WTC11 (cell line): ENCODE measurements around the gene CGB7.

Experiments
- NFYB ChIP-seq: sonication (generic); formaldehyde crosslinking; conservative IDR thresholded peaks from 2 replicates; pipeline ENCODE4 v1.8.0; 2022; ENCODE audit warnings: low read depth, missing genetic modification reagents
- SMAD3 ChIP-seq: sonication (generic); formaldehyde crosslinking; IDR thresholded peaks from 2 replicates; pipeline ENCODE4 v1.8.0; 2022; ENCODE audit warnings: missing genetic modification reagents, mild to moderate bottlenecking, borderline replicate concordance
- SP1 ChIP-seq: sonication (generic); formaldehyde crosslinking; conservative IDR thresholded peaks from 2 replicates; pipeline ENCODE4 v1.8.1; 2022; ENCODE audit warnings: missing genetic modification reagents
- TF ChIP-seq, protein P1 (sequence below): sonication (generic); formaldehyde crosslinking; IDR thresholded peaks from 2 replicates; pipeline ENCODE4 v1.8.0; 2022; ENCODE audit warnings: mild to moderate bottlenecking, missing genetic modification reagents
- TF ChIP-seq, protein P2 (sequence below): sonication (generic); formaldehyde crosslinking; IDR thresholded peaks from 2 replicates; pipeline ENCODE4 v1.8.0; 2022; ENCODE audit warnings: mild to moderate bottlenecking, missing genetic modification reagents
- TF ChIP-seq, protein P3 (sequence below): fragments of 200-600 bp; IDR thresholded peaks from 2 replicates; pipeline ENCODE4 v1.8.0; 2022; ENCODE audit warnings: antibody characterized with exemption

DNA sequence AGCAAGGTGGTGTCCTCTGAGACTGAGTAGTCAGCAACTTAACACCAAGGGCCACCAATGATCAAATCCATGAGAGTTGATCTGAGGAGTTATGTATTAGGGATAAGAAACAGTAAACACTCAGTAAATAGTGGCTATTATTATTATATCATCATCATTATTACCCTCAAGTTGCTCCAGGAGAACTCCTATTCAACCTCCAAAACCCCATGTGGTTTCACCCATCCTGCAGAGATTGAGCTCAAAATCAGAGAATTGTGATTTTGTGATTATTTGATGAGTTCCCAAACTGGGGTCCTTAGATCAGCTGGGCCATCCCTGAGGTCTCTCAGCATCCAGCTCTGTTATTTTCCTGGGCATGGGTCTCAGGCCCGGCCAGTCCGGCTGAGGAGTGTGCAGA, 3.5 kb upstream of the CGB7 start:
- TF ChIP-seq, protein P1, sequence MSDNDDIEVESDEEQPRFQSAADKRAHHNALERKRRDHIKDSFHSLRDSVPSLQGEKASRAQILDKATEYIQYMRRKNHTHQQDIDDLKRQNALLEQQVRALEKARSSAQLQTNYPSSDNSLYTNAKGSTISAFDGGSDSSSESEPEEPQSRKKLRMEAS (CRISPR knock-in tag): no peak
- TF ChIP-seq SP1 (CRISPR knock-in tag) (no peak), NFYB (CRISPR knock-in tag) (no peak), SMAD3 (CRISPR knock-in tag) (no peak)
- TF ChIP-seq, protein P2, sequence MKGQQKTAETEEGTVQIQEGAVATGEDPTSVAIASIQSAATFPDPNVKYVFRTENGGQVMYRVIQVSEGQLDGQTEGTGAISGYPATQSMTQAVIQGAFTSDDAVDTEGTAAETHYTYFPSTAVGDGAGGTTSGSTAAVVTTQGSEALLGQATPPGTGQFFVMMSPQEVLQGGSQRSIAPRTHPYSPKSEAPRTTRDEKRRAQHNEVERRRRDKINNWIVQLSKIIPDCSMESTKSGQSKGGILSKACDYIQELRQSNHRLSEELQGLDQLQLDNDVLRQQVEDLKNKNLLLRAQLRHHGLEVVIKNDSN (CRISPR knock-in tag): no peak
- TF ChIP-seq, protein P3, sequence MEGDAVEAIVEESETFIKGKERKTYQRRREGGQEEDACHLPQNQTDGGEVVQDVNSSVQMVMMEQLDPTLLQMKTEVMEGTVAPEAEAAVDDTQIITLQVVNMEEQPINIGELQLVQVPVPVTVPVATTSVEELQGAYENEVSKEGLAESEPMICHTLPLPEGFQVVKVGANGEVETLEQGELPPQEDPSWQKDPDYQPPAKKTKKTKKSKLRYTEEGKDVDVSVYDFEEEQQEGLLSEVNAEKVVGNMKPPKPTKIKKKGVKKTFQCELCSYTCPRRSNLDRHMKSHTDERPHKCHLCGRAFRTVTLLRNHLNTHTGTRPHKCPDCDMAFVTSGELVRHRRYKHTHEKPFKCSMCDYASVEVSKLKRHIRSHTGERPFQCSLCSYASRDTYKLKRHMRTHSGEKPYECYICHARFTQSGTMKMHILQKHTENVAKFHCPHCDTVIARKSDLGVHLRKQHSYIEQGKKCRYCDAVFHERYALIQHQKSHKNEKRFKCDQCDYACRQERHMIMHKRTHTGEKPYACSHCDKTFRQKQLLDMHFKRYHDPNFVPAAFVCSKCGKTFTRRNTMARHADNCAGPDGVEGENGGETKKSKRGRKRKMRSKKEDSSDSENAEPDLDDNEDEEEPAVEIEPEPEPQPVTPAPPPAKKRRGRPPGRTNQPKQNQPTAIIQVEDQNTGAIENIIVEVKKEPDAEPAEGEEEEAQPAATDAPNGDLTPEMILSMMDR: no peak
